Measurements from ENCODE around the gene ATF7. TPM values are rescaled to one million over a fixed set of nuclear protein-coding genes. Genes with fewer than 3 reads are reported as not detected.

Gene ATF7
- total RNA-seq, 1 donor from 2014 or later = 61.2 TPM

- DNase-seq = no peak
- no peak for TF ChIP-seq CTCF (IDR thresholded peaks at IDR 0.05)
- ATAC-seq = no peak
- intact Hi-C loops (cut with DNase I) = no loop called here
- H3K27me3 ChIP-seq (ENCODE audit: low read depth) = no peaks in the 10 kb centered on the region
- peaks cover 38% of the 10 kb centered on the region for H3K4me1 ChIP-seq
- H3K4me3 ChIP-seq = no peak overlapping the region
- H3K27ac ChIP-seq = no peak overlapping the region
- no peaks in the 10 kb centered on the region for H3K9me3 ChIP-seq
- H3K36me3 ChIP-seq = peaks cover 11% of the 10 kb centered on the region
Measured at GRCh38 chr12:53591301-53592206, 34.6 kb downstream of the ATF7 start.

- H3K27me3 ChIP-seq (ENCODE audit: low read depth) = no peaks in the 10 kb centered on the region
- H3K4me3 ChIP-seq = no peak overlapping the region
- no peaks in the 10 kb centered on the region for H3K9me3 ChIP-seq
- ATAC-seq (no peak), DNase-seq (no peak)
- intact Hi-C loops (cut with DNase I) = no loop called here
- peaks cover 11% of the 10 kb centered on the region for H3K36me3 ChIP-seq
- no peak for TF ChIP-seq CTCF (IDR thresholded peaks at IDR 0.05)
- H3K4me1 ChIP-seq = peaks cover 30% of the 10 kb centered on the region
- no peak overlapping the region for H3K27ac ChIP-seq
Measured at GRCh38 chr12:53590652-53591051, 35.5 kb downstream of the ATF7 start.

DNA sequence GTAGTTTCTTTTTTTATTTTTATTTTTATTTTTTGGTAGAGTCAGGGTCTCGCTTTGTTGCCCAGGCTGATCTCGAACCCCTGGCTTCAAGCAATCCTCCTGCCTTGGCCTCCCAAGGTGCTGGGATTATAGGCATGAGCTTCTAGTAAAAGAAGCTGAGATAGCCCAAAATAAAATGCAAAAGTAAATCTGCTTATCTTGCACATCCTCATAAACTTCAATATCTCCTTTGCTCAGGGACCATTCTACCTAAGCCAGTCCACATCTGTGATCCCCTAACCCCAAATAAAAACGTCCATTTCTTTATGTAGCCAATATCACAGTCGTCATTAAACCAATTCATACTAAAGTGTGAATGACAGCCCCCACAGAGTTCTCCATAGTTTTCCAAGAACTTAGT is 36.3 kb downstream of the ATF7 start:
- TF ChIP-seq CTCF (IDR thresholded peaks at IDR 0.05) = no peak
- H3K4me1 ChIP-seq = peaks cover 23% of the 10 kb centered on the region

GRCh38 chr12:53589423-53589822 is 36.8 kb downstream of the ATF7 start:
- H3K27ac ChIP-seq = no peak overlapping the region
- H3K36me3 ChIP-seq = peaks cover 11% of the 10 kb centered on the region
- ATAC-seq (no peak), DNase-seq (no peak)
- H3K9me3 ChIP-seq = peaks cover 2% of the 10 kb centered on the region
- intact Hi-C loops (cut with DNase I) = no loop called here
- H3K4me1 ChIP-seq = peaks cover 21% of the 10 kb centered on the region
- H3K27me3 ChIP-seq (ENCODE audit: low read depth) = no peaks in the 10 kb centered on the region
- TF ChIP-seq CTCF (IDR thresholded peaks at IDR 0.05) = no peak
- no peak overlapping the region for H3K4me3 ChIP-seq

More for the DNA sequence above, 36.3 kb downstream of the ATF7 start:
- Histone ChIP-seq H3K36me3 (peaks cover 11% of the 10 kb centered on the region), H3K27me3 (ENCODE audit: low read depth) (no peaks in the 10 kb centered on the region), H3K4me3 (no peak overlapping the region), H3K9me3 (no peaks in the 10 kb centered on the region), H3K27ac (no peak overlapping the region)
- intact Hi-C loops (cut with DNase I) = no loop called here
- DNase-seq (no peak), ATAC-seq (no peak)

DNA sequence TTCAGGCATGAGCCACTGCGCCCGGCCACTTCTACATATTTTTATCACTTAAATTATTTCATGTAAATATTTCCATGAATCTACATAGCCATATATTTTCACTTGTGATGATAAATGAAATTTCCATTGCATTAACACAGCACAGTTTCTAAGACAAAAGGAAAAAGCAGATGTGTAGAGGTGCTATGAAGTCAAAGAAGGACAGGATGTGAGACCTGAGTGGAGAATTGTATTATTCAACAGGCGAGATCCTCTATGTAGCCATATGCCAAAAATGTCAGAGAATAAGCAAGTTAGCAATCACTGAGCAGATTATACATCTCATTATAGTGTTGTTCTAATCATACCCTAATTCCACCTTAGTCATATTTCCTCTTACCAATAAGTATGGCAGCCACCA is 38.1 kb downstream of the ATF7 start:
- DNase-seq (no peak), ATAC-seq (no peak)
- Histone ChIP-seq H3K27me3 (ENCODE audit: low read depth) (no peaks in the 10 kb centered on the region), H3K36me3 (peaks cover 11% of the 10 kb centered on the region), H3K4me1 (peaks cover 21% of the 10 kb centered on the region), H3K4me3 (no peak overlapping the region), H3K27ac (no peak overlapping the region), H3K9me3 (peaks cover 4% of the 10 kb centered on the region)
- TF ChIP-seq CTCF (IDR thresholded peaks at IDR 0.05) = no peak
- intact Hi-C loops (cut with DNase I) = no loop called here
